ENCODE measurements around the gene KLHDC2. TPM values are rescaled to one million over a fixed set of nuclear protein-coding genes. Genes with fewer than 3 reads are reported as not detected.
"Not testable (repeated sequence)": the region's sequence is repeated elsewhere in the genome, so short reads cannot be mapped to it uniquely, and the experiment has no call there.

Gene KLHDC2, protein sequence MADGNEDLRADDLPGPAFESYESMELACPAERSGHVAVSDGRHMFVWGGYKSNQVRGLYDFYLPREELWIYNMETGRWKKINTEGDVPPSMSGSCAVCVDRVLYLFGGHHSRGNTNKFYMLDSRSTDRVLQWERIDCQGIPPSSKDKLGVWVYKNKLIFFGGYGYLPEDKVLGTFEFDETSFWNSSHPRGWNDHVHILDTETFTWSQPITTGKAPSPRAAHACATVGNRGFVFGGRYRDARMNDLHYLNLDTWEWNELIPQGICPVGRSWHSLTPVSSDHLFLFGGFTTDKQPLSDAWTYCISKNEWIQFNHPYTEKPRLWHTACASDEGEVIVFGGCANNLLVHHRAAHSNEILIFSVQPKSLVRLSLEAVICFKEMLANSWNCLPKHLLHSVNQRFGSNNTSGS
- polyA plus RNA-seq (2013, experiment 1 of 2), result 22.3 TPM
- polyA plus RNA-seq (2013, experiment 2 of 2), result 22.6 TPM

- no peaks in the 10 kb centered on the region for H3K9me3 ChIP-seq (ENCODE audit: control insufficient read depth, low read length)
- peak within 1 kb of the TSS; percentile 94 for H4K91ac ChIP-seq (ENCODE audit: low read length)
- H2BK12ac ChIP-seq (ENCODE audit: low read length in 2 of 2), result peak within 1 kb of the TSS in 1 of 2 experiments; percentile 87
- peak within 1 kb of the TSS; percentile 83 for H2BK120ac ChIP-seq (ENCODE audit: low read depth, low read length)
- peak within 1 kb of the TSS; percentile 88 to 99 for H3K4me3 ChIP-seq (ENCODE audit: insufficient read depth in 1 of 2, low read depth in 1 of 2, low read length in 2 of 2)
- WGBS, result under 1% methylated on average over 64 of the region's 86 CpGs
- peak within 1 kb of the TSS; percentile 38 to 94 for H3K18ac ChIP-seq (ENCODE audit: low read depth in 1 of 2, low read length in 2 of 2)
- peak within 1 kb of the TSS; percentile 85 to 88 for H3K4ac ChIP-seq (ENCODE audit: low read depth in 1 of 2, low read length in 2 of 2)
- H3K14ac ChIP-seq (ENCODE audit: low read length in 2 of 2), result peak within 1 kb of the TSS in 1 of 2 experiments; percentile 99
- H2BK5ac ChIP-seq (ENCODE audit: low read depth, low read length, poor library complexity, severe bottlenecking), result peak within 1 kb of the TSS; percentile 99
- peak within 1 kb of the TSS; percentile 68 for H2AFZ ChIP-seq (ENCODE audit: low read depth, low read length)
- peak within 1 kb of the TSS; percentile 100 for H3K9ac ChIP-seq (ENCODE audit: low read length)
- H3K27me3 ChIP-seq (ENCODE audit: control insufficient read depth in 1 of 2, insufficient read depth in 1 of 2, low read length in 2 of 2), result no peaks in the 10 kb centered on the region
- peak within 1 kb of the TSS; percentile 96 for H4K8ac ChIP-seq (ENCODE audit: low read length)
- H3K4me1 ChIP-seq (ENCODE audit: control insufficient read depth, insufficient read depth, low read depth, low read length), result peaks cover 17% of the 10 kb centered on the region
- peak within 1 kb of the TSS; percentile 70 for H2BK15ac ChIP-seq (ENCODE audit: low read depth, poor library complexity, severe bottlenecking)
- peak; percentile 90 for DNase-seq
- H3K27ac ChIP-seq (ENCODE audit: low read length, poor library complexity, severe bottlenecking), result peak within 1 kb of the TSS; percentile 96
- peak within 1 kb of the TSS in 1 of 2 experiments; percentile 92 for H3K23ac ChIP-seq (ENCODE audit: low read length in 2 of 2)
- H3K36me3 ChIP-seq (ENCODE audit: control insufficient read depth in 1 of 2, insufficient read depth in 2 of 2, low read depth in 1 of 2, low read length in 2 of 2), result peaks cover 0 to 14% of the 10 kb centered on the region in 2 experiments
- H3K79me1 ChIP-seq (replicated peaks; ENCODE audit: low read length, poor library complexity, severe bottlenecking), result peaks cover 11% of the 10 kb centered on the region
- H2AK5ac ChIP-seq (ENCODE audit: low read length, severe bottlenecking), result no peak within 1 kb of the TSS
- peak within 1 kb of the TSS; percentile 92 for H3K4me2 ChIP-seq (ENCODE audit: low read length, poor library complexity, severe bottlenecking)
These were observed at the start of gene KLHDC2 for GRCh38 chr14:49767571-49768300. Gene KLHDC2, plus strand, starts transcription at chr14:49768153. Its CDS starts 316 bp downstream, at chr14:49768469.

DNA sequence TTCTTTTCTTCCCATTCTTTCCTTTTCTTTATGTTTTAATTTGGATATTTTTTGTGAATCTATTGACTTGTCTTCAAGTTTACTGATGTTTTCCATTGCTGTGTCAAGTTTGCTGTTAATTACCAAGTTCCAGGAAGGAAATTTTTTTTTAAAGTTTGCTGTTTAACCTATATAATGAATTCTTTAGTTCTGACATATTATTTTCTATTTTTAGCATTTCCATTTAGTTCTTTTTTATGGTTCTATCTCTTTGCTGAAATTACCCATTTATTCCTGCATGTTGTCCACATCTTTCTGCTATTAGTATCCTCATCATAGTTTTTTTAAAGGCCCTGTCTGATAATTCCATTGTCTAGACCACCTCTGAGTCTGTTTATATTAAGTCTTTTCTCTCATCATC lies 47.2 kb upstream of the KLHDC2 start:
- H3K14ac ChIP-seq (ENCODE audit: low read length in 2 of 2), result no peak overlapping the region
- no peak overlapping the region for H4K91ac ChIP-seq (ENCODE audit: low read length)
- no peaks in the 10 kb centered on the region for H3K4me1 ChIP-seq (ENCODE audit: control insufficient read depth, insufficient read depth, low read depth, low read length)
- no peaks in the 10 kb centered on the region for H3K79me1 ChIP-seq (replicated peaks; ENCODE audit: low read length, poor library complexity, severe bottlenecking)
- no peak overlapping the region for H2BK15ac ChIP-seq (ENCODE audit: low read depth, poor library complexity, severe bottlenecking)
- H3K27ac ChIP-seq (ENCODE audit: low read length, poor library complexity, severe bottlenecking), result no peak overlapping the region
- H2BK12ac ChIP-seq (ENCODE audit: low read length in 2 of 2), result no peak overlapping the region
- peaks cover 0 to 53% of the 10 kb centered on the region in 2 experiments for H3K36me3 ChIP-seq (ENCODE audit: control insufficient read depth in 1 of 2, insufficient read depth in 2 of 2, low read depth in 1 of 2, low read length in 2 of 2)
- no peak overlapping the region for H3K4me3 ChIP-seq (ENCODE audit: insufficient read depth in 1 of 2, low read depth in 1 of 2, low read length in 2 of 2)
- no peak overlapping the region for H3K4ac ChIP-seq (ENCODE audit: low read depth in 1 of 2, low read length in 2 of 2)
- H3K4me2 ChIP-seq (ENCODE audit: low read length, poor library complexity, severe bottlenecking), result no peak overlapping the region
- no peaks in the 10 kb centered on the region for H3K27me3 ChIP-seq (ENCODE audit: control insufficient read depth in 1 of 2, insufficient read depth in 1 of 2, low read length in 2 of 2)
- no peak overlapping the region for H3K9ac ChIP-seq (ENCODE audit: low read length)
- no peak overlapping the region for H3K23ac ChIP-seq (ENCODE audit: low read length in 2 of 2)
- no peak overlapping the region for H3K18ac ChIP-seq (ENCODE audit: low read depth in 1 of 2, low read length in 2 of 2)
- no peak overlapping the region for H2BK5ac ChIP-seq (ENCODE audit: low read depth, low read length, poor library complexity, severe bottlenecking)
- no peak overlapping the region for H2AFZ ChIP-seq (ENCODE audit: low read depth, low read length)
- peaks cover 2% of the 10 kb centered on the region for H3K9me3 ChIP-seq (ENCODE audit: control insufficient read depth, low read length)
- H4K8ac ChIP-seq (ENCODE audit: low read length), result no peak overlapping the region
- no peak for DNase-seq
- H2BK120ac ChIP-seq (ENCODE audit: low read depth, low read length), result no peak overlapping the region
- no peak overlapping the region for H2AK5ac ChIP-seq (ENCODE audit: low read length, severe bottlenecking)

GRCh38 chr14:49721733-49722435 lies 46.1 kb upstream of the KLHDC2 start:
- WGBS, result 100% methylated on average over 3 of the region's 9 CpGs
- H2AK5ac ChIP-seq (ENCODE audit: low read length, severe bottlenecking); H3K14ac ChIP-seq (ENCODE audit: low read length in 2 of 2); H4K8ac ChIP-seq (ENCODE audit: low read length); H3K4ac ChIP-seq (ENCODE audit: low read depth in 1 of 2, low read length in 2 of 2); H3K4me2 ChIP-seq (ENCODE audit: low read length, poor library complexity, severe bottlenecking); H3K23ac ChIP-seq (ENCODE audit: low read length in 2 of 2); H2BK5ac ChIP-seq (ENCODE audit: low read depth, low read length, poor library complexity, severe bottlenecking); H3K79me1 ChIP-seq (replicated peaks; ENCODE audit: low read length, poor library complexity, severe bottlenecking); H3K4me1 ChIP-seq (ENCODE audit: control insufficient read depth, insufficient read depth, low read depth, low read length); H2BK12ac ChIP-seq (ENCODE audit: low read length in 2 of 2); H4K91ac ChIP-seq (ENCODE audit: low read length); H2BK120ac ChIP-seq (ENCODE audit: low read depth, low read length); H3K27ac ChIP-seq (ENCODE audit: low read length, poor library complexity, severe bottlenecking); H3K4me3 ChIP-seq (ENCODE audit: insufficient read depth in 1 of 2, low read depth in 1 of 2, low read length in 2 of 2); H3K27me3 ChIP-seq (ENCODE audit: control insufficient read depth in 1 of 2, insufficient read depth in 1 of 2, low read length in 2 of 2); H3K18ac ChIP-seq (ENCODE audit: low read depth in 1 of 2, low read length in 2 of 2); H3K9me3 ChIP-seq (ENCODE audit: control insufficient read depth, low read length); H2BK15ac ChIP-seq (ENCODE audit: low read depth, poor library complexity, severe bottlenecking); DNase-seq; H3K9ac ChIP-seq (ENCODE audit: low read length); H2AFZ ChIP-seq (ENCODE audit: low read depth, low read length): not testable (repeated sequence)
- peaks cover 0 to 61% of the 10 kb centered on the region in 2 experiments for H3K36me3 ChIP-seq (ENCODE audit: control insufficient read depth in 1 of 2, insufficient read depth in 2 of 2, low read depth in 1 of 2, low read length in 2 of 2)

All from mesenchymal stem cell (in vitro differentiated cells and primary cell).